ENCODE results near the gene S100A5.
A peak's percentile ranks its signal among the peaks of the same experiment; 100 is the strongest.
"Not testable (repeated sequence)": the region's sequence is repeated elsewhere in the genome, so short reads cannot be mapped to it uniquely, and the experiment has no call there.

The S100A5 gene

DNA sequence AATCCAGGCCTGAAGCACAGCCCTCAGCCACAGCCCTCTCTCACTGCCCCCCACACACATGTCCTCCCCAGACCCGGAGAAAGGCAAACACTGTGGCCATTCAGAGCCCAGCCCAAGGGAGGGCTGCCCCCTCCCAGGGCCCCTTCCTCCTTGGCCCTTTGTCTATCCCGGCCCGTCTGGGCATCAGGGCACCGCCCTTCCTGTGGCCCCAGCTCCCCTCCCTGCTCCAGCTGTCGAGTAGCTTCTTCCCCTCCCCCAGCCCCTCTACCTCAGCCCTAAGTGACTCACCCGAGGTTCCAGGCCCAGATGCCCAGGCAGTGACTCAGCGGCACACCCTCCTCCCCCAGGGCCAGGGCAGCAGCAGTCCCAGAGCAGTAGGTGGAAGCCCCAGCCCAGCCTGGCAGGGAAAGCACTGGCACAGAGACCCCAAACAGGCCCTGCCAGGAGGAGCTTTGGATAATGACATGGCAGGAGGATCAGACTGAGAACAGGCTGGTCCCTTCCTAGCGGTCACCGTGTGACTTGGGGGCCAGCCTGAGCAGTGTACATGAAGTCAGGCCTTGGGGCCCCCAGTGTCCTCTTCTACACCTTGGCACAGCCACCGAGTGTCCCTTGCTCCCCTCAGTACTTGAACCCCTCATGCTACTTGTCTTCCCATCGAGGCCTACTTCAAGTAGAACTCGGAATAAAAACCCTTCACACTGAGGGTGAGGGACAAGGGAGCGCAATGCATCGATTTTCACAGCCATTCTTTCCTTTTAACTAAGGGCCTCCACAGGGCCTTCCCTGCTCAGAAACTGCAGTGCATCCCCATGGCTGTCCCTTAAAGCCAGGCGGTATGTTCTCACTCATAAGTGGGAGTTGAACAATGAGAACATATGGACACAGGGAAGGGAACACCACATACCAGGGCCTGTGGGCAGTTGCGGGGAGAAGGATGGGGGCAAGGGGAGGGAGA lies 26.0 kb upstream of the S100A5 start:
- DNase-seq (ENCODE audit: low spot score): peak; percentile 97

GRCh38 chr1:153565529-153566374 lies 25.0 kb upstream of the S100A5 start, which contains the start of gene S100A2:
Gene S100A2 (minus strand): TSS chr1:153565844. CDS start chr1:153563877, 1,967 bp downstream.
- peak; percentile 88 for DNase-seq (ENCODE audit: low spot score)

DNA sequence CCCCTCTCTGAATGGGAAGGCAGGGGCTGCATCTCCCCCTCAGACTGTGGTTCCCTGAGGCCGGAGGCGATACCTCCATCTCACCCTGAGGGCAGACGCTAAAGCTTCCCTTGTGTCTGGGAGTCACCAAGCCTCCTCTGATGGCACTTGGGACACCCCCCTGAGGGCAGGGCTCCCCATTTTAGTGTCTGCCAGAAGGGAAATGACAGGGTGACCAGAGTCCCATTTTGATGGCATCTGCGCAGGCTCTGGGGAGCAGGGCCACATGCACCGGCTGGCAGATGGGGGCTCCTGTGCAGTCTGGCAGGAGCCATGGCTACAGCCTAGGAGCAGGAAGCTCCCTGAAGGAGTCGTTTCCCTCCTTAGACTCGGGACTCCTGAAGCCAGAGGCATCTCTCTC lies 23.3 kb upstream of the S100A5 start:
- no peak for DNase-seq (ENCODE audit: low spot score)

GRCh38 chr1:153563483-153563901 lies 22.8 kb upstream of the S100A5 start:
- DNase-seq (ENCODE audit: low spot score): no peak

DNA sequence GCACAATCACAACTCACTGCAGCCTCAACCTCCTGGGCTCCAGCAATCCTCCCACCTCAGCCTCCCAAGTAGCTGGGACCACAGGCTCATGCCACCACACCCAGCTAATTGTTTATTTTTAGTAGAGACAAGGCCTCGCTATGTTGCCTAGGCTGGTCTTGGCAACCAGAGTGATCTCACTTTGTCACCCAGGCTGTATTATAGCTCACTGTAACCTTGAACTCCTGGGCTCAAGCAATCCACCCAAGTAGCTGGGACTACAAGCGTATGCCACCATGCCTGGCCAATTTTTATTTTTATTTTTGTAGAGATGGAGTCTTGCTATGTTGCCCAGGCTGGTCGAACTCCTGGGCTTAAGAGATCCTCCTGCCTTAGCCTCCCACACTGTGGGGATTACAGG lies 21.3 kb upstream of the S100A5 start:
- not testable (repeated sequence) for DNase-seq (ENCODE audit: low spot score)

DNA sequence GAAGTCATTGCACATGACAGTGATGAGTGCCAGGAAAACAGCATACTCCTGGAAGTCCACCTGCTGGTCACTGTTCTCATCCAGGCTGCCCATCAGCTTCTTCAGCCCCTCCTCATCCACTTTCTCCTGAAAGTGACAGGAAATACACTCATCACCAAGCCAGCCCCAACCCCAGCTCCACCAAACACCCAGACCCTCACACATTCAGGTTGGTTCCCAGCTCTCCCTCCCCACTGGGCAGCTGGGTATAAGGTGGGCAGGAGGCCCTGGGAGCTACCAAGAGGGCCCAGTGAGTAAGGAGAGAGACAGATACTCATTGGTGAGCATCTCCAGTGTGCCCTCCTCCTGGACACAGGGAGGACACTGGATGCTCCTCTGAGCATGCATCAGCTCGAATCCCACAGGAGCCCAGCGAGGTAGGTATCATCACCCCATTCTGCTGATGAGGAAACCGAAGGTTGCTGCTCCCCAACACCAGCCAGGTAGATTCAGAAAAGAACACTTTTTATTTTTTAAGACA lies 20.8 kb upstream of the S100A5 start:
- DNase-seq (ENCODE audit: low spot score): no peak

GRCh38 chr1:153560771-153561465 lies 20.2 kb upstream of the S100A5 start:
- no peak for DNase-seq (ENCODE audit: low spot score)

GRCh38 chr1:153560241-153560640 lies 19.5 kb upstream of the S100A5 start:
- DNase-seq (ENCODE audit: low spot score): no peak

DNA sequence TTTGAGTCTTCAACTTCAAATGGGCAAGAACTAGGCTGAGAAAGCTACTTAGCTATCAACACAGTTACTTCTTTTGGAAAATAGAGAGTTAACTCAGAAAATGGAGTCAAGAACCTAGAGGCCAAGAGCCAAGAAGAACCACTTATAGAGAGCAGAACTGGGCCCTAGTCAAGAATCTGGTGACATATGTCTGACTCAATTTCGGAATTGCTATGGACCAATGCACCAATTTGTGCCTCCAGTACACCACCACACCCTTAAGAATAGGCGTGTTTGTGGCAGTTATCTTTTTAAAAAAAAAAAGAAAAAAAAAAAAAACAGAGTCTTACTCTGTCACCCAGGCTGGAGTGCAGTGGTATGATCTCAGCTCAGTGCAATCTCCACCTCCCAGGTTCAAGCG lies 17.1 kb upstream of the S100A5 start:
- DNase-seq (ENCODE audit: low spot score): no peak

DNA sequence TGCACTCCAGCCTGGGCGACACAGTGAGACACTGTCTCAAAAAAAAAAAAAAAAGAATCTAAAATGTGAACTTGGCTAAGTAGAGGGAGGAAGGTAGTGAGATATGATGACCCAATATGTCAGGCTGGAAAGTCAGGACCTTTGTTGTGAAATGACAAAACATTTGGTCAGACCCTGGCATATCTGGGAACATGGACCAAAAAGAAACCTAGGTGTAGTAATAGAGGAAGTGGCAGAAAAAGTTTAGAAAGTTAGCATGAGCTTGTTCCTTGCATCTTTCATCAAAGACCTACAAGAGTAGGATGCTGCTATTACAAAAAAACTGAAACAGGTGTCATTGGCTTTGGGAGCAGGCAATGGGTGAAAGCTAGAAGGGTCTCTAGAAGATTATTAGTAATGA lies 15.6 kb upstream of the S100A5 start:
- no peak for DNase-seq (ENCODE audit: low spot score)

DNA sequence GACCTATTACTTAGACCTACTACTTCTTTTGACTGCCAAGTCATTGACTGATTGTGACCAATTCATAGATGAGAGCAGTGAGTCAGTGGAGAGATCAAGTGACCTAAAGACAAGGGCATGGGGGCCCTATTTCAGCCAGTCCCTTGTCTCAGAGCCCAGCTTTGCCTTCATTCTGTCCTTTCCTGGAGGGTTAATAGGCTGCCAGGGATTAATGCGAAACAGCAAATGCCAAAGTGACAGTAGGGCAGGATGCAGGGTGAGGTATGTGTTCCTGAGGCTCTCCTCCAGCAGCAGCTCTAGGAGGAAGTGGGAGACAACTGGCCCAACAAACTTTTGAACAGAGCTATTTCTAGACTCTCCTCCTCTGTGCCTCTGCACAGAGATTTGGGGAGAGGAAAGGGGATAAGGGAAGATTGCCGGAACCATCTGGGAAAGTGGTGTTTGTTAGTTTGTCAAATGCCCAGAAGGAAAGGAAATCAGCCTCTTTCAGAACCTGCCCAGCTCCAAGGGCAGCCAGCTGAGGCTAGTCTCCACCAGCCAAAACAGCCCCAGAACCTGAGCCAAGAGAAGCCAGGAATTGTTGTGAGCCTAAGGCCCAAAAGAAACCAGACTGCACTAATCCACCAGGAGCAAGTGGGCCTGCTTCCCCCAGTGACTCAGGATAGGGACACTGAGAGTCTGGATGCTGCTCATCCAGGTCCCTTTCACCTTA lies 13.3 kb upstream of the S100A5 start:
- no peak for DNase-seq (ENCODE audit: low spot score)

GRCh38 chr1:153553096-153553495 lies 12.4 kb upstream of the S100A5 start:
- no peak for DNase-seq (ENCODE audit: low spot score)

GRCh38 chr1:153552335-153552734 lies 11.6 kb upstream of the S100A5 start:
- DNase-seq (ENCODE audit: low spot score): no peak

GRCh38 chr1:153550827-153551500 lies 10.2 kb upstream of the S100A5 start:
- no peak for DNase-seq (ENCODE audit: low spot score)

- no peak for DNase-seq (ENCODE audit: low spot score)
These were observed 9.6 kb upstream of the S100A5 start for GRCh38 chr1:153550398-153550758.

GRCh38 chr1:153549741-153550397 lies 9.1 kb upstream of the S100A5 start:
- DNase-seq (ENCODE audit: low spot score): no peak

DNA sequence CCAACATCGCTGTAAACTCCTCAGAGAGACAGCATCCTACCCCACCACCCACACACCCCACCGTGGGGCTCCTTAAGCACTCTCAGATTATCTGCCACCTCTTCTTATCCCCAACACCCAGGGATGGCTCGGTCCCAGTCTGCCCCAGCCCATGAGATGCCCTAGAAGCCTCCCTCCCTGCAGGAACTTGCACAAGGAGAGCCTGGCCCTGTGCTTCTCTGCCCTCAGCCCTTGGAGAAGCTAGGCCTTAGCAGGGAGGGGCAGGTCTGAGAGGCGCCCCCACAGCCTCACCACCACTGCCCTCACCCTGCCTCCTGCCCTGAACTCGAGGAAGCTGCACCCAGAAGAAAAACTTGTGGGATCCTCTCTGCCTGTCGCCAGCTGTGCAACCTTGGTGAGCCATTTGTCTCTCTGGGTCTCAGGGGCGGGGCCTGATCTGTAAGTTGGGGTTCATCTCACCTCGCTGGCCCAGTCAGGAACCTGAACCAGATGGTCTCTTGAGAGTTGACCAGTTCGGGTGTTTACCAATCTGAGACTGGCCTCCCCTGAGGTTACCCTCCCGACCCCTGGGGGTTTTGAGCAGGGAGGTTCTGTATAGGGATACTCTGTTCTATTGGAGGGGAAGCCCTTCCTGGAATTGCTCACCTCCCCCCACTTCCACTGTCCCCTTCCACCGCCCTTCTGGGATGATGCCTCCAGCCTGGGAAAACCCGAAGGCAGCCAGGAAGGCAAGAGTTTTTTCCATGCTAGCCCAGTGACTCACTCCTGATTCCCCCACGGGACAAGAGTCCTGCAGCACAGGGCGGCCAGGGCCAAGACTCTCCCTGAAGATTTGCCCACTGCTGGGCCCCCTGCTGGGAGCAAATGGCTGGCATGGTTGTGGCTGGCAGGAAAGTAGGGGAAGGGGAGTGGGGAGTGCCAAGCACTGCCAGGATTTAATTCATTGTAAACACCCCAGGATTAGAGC lies 8.3 kb upstream of the S100A5 start, which contains the start of gene S100A3:
TSS of gene S100A3 (minus strand) at position 537 of the 967 bp plus-strand sequence. CDS start 773 bp downstream, outside the sequence.
- peak; percentile 82 for DNase-seq (ENCODE audit: low spot score)

All from AG08396 (cell line).